Prostate gland (tissue), 2 donors: Measurements from ENCODE around the gene TMEM132D. TPM values are rescaled to one million over a fixed set of nuclear protein-coding genes. Genes with fewer than 3 reads are reported as not detected.

ENCODE experiments used
- DNase-seq: peaks from one replicate; pipeline ENCODE4 v3.0.0-alpha.2; 2019; ENCODE audit warnings: low spot score
- H3K27ac ChIP-seq, 2 donors: fragments of 200-600 bp; sonication (generic); 2 replicates each; pipeline ENCODE4 v1.5.1; 2017 to 2019
- H3K27me3 ChIP-seq: fragments of 200-600 bp; sonication (generic); replicated peaks from 2 replicates; pipeline ENCODE4 v1.5.1; 2019; ENCODE audit not compliant: insufficient read depth
- H3K36me3 ChIP-seq, 2 donors: fragments of 200-600 bp; sonication (generic); 1 replicate in 1 of 2; 2 replicates in 1 of 2; pipeline versions ENCODE4 v1.5.1 to v1.8.1; 2017 to 2019
- H3K4me1 ChIP-seq: fragments of 200-600 bp; sonication (generic); replicated peaks from 2 replicates; pipeline ENCODE4 v1.5.1; 2019
- H3K4me3 ChIP-seq, 2 donors: fragments of 200-600 bp; sonication (generic); 2 replicates each; pipeline ENCODE4 v1.5.1; 2017 to 2019
- H3K9me3 ChIP-seq: fragments of 200-600 bp; sonication (generic); 2 replicates; pipeline ENCODE4 v1.5.1; 2017
- CTCF ChIP-seq, 4 experiments: fragments of 200-600 bp in 2 of 4; fragments of 450-650 bp in 2 of 4; sonication (generic) in 2 of 4; IDR thresholded peaks; 1 replicate in 3 of 4; 2 replicates in 1 of 4; pipeline ENCODE4 v1.5.1; 2016 to 2019; ENCODE audit warnings: antibody characterized with exemption in 4 of 4, mild to moderate bottlenecking in 2 of 4, moderate library complexity in 2 of 4
- POLR2A ChIP-seq: fragments of 450-650 bp; IDR thresholded peaks from one replicate; pipeline ENCODE4 v1.6.1; 2016; ENCODE audit warnings: antibody characterized with exemption, mild to moderate bottlenecking
- POLR2AphosphoS5 ChIP-seq: sonication (generic); formaldehyde crosslinking; IDR thresholded peaks from one replicate; pipeline ENCODE4 v1.6.1; 2017; ENCODE audit warnings: antibody characterized with exemption
- WGBS: methylation state at CpG from one replicate; pipeline ENCODE4 v1.1.5; 2018; 5-methylcytosine and 5-hydroxymethylcytosine counted together
- intact Hi-C: fragments of 100-400 bp; cut with DNase I; formaldehyde crosslinking; loops from one replicate; pipeline ENCODE4 v1.14.2; 2022
- total RNA-seq, 2 donors: library from RNA; depleted of rRNA; stranded (reverse); fragments of >200 nt; gene quantifications; one replicate each; pipeline ENCODE4 v1.1.0, GENCODE V29; 2016

Gene TMEM132D
- total RNA-seq, 2 donors from 2014 or later, result 0.57 to 1.3 TPM

- H3K9me3 ChIP-seq, result no peaks in the 10 kb centered on the region
- WGBS, result 71% methylated on average over 5 of the region's 5 CpGs
- H3K4me1 ChIP-seq, result no peaks in the 10 kb centered on the region
- no peak for DNase-seq
- no peak for TF ChIP-seq POLR2AphosphoS5
- TF ChIP-seq POLR2A, result no peak
- no peak for TF ChIP-seq CTCF (IDR thresholded peaks at IDR 0.05)
- intact Hi-C loops, result no loop called here
- H3K27ac ChIP-seq, result no peak overlapping the region
- H3K4me3 ChIP-seq, result no peak overlapping the region
- H3K36me3 ChIP-seq, result no peaks in the 10 kb centered on the region
- no peaks in the 10 kb centered on the region for H3K27me3 ChIP-seq
Measured at GRCh38 chr12:129080391-129080790, 823.4 kb downstream of the TMEM132D start.

- intact Hi-C loops, result no loop called here
- Histone ChIP-seq H3K27me3 (no peaks in the 10 kb centered on the region), H3K27ac (no peak overlapping the region), H3K36me3 (no peaks in the 10 kb centered on the region), H3K4me1 (no peaks in the 10 kb centered on the region), H3K9me3 (no peaks in the 10 kb centered on the region), H3K4me3 (no peak overlapping the region)
- no peak for TF ChIP-seq POLR2AphosphoS5
- no peak for TF ChIP-seq POLR2A
- TF ChIP-seq CTCF (IDR thresholded peaks at IDR 0.05), result no peak
- DNase-seq, result no peak
- WGBS, result 81% methylated on average over 5 of the region's 5 CpGs
Measured at GRCh38 chr12:129079719-129080118, 824.1 kb downstream of the TMEM132D start.

- Histone ChIP-seq H3K36me3 (no peaks in the 10 kb centered on the region), H3K9me3 (no peaks in the 10 kb centered on the region), H3K4me1 (no peaks in the 10 kb centered on the region), H3K27me3 (no peaks in the 10 kb centered on the region), H3K27ac (no peak overlapping the region), H3K4me3 (no peak overlapping the region)
- intact Hi-C loops, result no loop called here
- TF ChIP-seq POLR2A (no peak), CTCF (IDR thresholded peaks at IDR 0.05) (no peak), POLR2AphosphoS5 (no peak)
- WGBS, result 61% methylated on average over 13 of the region's 13 CpGs
- DNase-seq, result no peak
Measured at GRCh38 chr12:129076441-129077320, 827.1 kb downstream of the TMEM132D start.

- Histone ChIP-seq H3K4me3 (no peak overlapping the region), H3K9me3 (no peaks in the 10 kb centered on the region), H3K27ac (no peak overlapping the region), H3K36me3 (no peaks in the 10 kb centered on the region), H3K4me1 (no peaks in the 10 kb centered on the region), H3K27me3 (no peaks in the 10 kb centered on the region)
- no peak for DNase-seq
- 54% methylated on average over 4 of the region's 4 CpGs for WGBS
- TF ChIP-seq POLR2AphosphoS5, result no peak
- TF ChIP-seq CTCF (IDR thresholded peaks at IDR 0.05), result no peak
- TF ChIP-seq POLR2A, result no peak
- intact Hi-C loops, result no loop called here
Measured at GRCh38 chr12:129075460-129076208, 828.2 kb downstream of the TMEM132D start.
